GM12891 (cell line): Measurements from ENCODE around the gene ASIC3.
A peak's percentile ranks its signal among the peaks of the same experiment; 100 is the strongest.
"Not testable (repeated sequence)": the region's sequence is repeated elsewhere in the genome, so short reads cannot be mapped to it uniquely, and the experiment has no call there.

Experiments used
- DNase-seq: peaks from one replicate; pipeline ENCODE4 v3.0.0; 2011; ENCODE audit warnings: low spot score; ENCODE audit not compliant: insufficient read length
- FAIRE-seq: peaks from 2 replicates; lab custom pipeline; 2011; peaks lifted over from hg19 to GRCh38; lab: Jason Lieb, UNC
- PAX5 ChIP-seq: IDR thresholded peaks from 2 replicates; pipeline ENCODE4 v1.6.1; 2011; ENCODE audit warnings: low read length, moderate library complexity, mild to moderate bottlenecking; ENCODE audit not compliant: insufficient read depth, severe bottlenecking
- POLR2A ChIP-seq: IDR thresholded peaks from 2 replicates; pipeline ENCODE4 v1.6.1; 2011; ENCODE audit warnings: low read depth, low read length, control low read depth
- POLR2AphosphoS5 ChIP-seq: IDR thresholded peaks from 2 replicates; pipeline ENCODE4 v1.6.1; 2011; ENCODE audit warnings: low read depth, low read length, control low read depth
- POU2F2 ChIP-seq: IDR thresholded peaks from 2 replicates; pipeline ENCODE4 v1.6.1; 2011; ENCODE audit warnings: low read depth, mild to moderate bottlenecking, control low read depth, low read length, moderate library complexity
- SPI1 ChIP-seq: IDR thresholded peaks from 2 replicates; pipeline ENCODE4 v1.6.1; 2011; ENCODE audit warnings: low read depth, low read length, control low read depth
- TAF1 ChIP-seq: IDR thresholded peaks from 2 replicates; pipeline ENCODE4 v1.6.1; 2011; ENCODE audit warnings: low read depth, low read length, control low read depth

The ASIC3 gene

GRCh38 chr7:151008511-151009323, 39.6 kb upstream of the ASIC3 start:
- no peak for TF ChIP-seq POU2F2
- TF ChIP-seq POLR2A, result no peak
- no peak for TF ChIP-seq SPI1
- no peak for TF ChIP-seq POLR2AphosphoS5
- no peak for TF ChIP-seq TAF1
- no peak for TF ChIP-seq PAX5
- DNase-seq (no peak), FAIRE-seq (no peak)

GRCh38 chr7:151009327-151010036, 38.8 kb upstream of the ASIC3 start:
- TF ChIP-seq POU2F2, result no peak
- no peak for TF ChIP-seq PAX5
- TF ChIP-seq SPI1, result no peak
- TF ChIP-seq POLR2A, result no peak
- TF ChIP-seq POLR2AphosphoS5, result no peak
- no peak for TF ChIP-seq TAF1
- no peak for FAIRE-seq

GRCh38 chr7:151010037-151010306, 38.4 kb upstream of the ASIC3 start:
- FAIRE-seq, result no peak
- no peak for DNase-seq
- TF ChIP-seq TAF1 (no peak), SPI1 (no peak)

More at GRCh38 chr7:151009327-151010036, 38.8 kb upstream of the ASIC3 start:
- DNase-seq, result no peak

- no peak for FAIRE-seq
- no peak for DNase-seq
- TF ChIP-seq POLR2AphosphoS5 (no peak), PAX5 (no peak), SPI1 (no peak), POLR2A (no peak)
These were observed 37.8 kb upstream of the ASIC3 start for GRCh38 chr7:151010307-151011096.

GRCh38 chr7:151011097-151011409, 37.3 kb upstream of the ASIC3 start:
- no peak for DNase-seq
- no peak for TF ChIP-seq PAX5
- no peak for TF ChIP-seq POLR2A
- no peak for TF ChIP-seq TAF1
- no peak for TF ChIP-seq POU2F2
- no peak for TF ChIP-seq POLR2AphosphoS5
- no peak for TF ChIP-seq SPI1

GRCh38 chr7:151011616-151012015, 36.7 kb upstream of the ASIC3 start:
- FAIRE-seq, DNase-seq: not testable (repeated sequence)

More at GRCh38 chr7:151011097-151011409, 37.3 kb upstream of the ASIC3 start:
- no peak for FAIRE-seq

- no peak for DNase-seq
- no peak for FAIRE-seq
- TF ChIP-seq TAF1, result no peak
- TF ChIP-seq POLR2AphosphoS5, result no peak
- TF ChIP-seq POLR2A, result no peak
- TF ChIP-seq SPI1, result no peak
- TF ChIP-seq PAX5, result no peak
- TF ChIP-seq POU2F2, result no peak
These were observed 36.2 kb upstream of the ASIC3 start for GRCh38 chr7:151012031-151012692.

GRCh38 chr7:151012911-151013347, 35.4 kb upstream of the ASIC3 start:
- FAIRE-seq (peak; percentile 43), DNase-seq (no peak)
- TF ChIP-seq POU2F2 (no peak), SPI1 (no peak), POLR2A (no peak), POLR2AphosphoS5 (no peak), TAF1 (no peak), PAX5 (no peak)

- TF ChIP-seq POU2F2 (no peak), POLR2AphosphoS5 (no peak), TAF1 (no peak), POLR2A (no peak), SPI1 (no peak), PAX5 (no peak)
- FAIRE-seq, result no peak
- DNase-seq, result no peak
These were observed 35.0 kb upstream of the ASIC3 start for GRCh38 chr7:151013356-151013732.
